Mucosa of descending colon (tissue), 3 donors: ENCODE data around the gene MRPS12. TPM values are rescaled to one million over a fixed set of nuclear protein-coding genes. Genes with fewer than 3 reads are reported as not detected.
"Not testable (repeated sequence)": the region's sequence is repeated elsewhere in the genome, so short reads cannot be mapped to it uniquely, and the experiment has no call there.

ENCODE experiments used
- ATAC-seq: fragments of 200-7000 bp; cut with Tn5 transposase; one replicate; pipeline ENCODE4 v1.9.1; 2020; ENCODE audit warnings: mild to moderate bottlenecking, moderate library complexity
- DNase-seq, 3 donors: peaks; one replicate each; pipeline ENCODE4 v3.0.0-alpha.2; 2020
- H3K36me3 ChIP-seq: fragments of 200-600 bp; one replicate; pipeline ENCODE4 v1.8.0; 2021; ENCODE audit warnings: low read depth, mild to moderate bottlenecking
- H3K4me1 ChIP-seq: fragments of 200-600 bp; one replicate; pipeline ENCODE4 v1.8.0; 2021; ENCODE audit warnings: low read depth, mild to moderate bottlenecking
- H3K4me3 ChIP-seq: fragments of 200-600 bp; one replicate; pipeline ENCODE4 v1.8.0; 2021; ENCODE audit warnings: mild to moderate bottlenecking
- H3K9me3 ChIP-seq: fragments of 200-600 bp; one replicate; pipeline ENCODE4 v1.8.0; 2021; ENCODE audit warnings: mild to moderate bottlenecking
- intact Hi-C, 2 donors: fragments of 100-400 bp; cut with DNase I in 1 of 2; cut with micrococcal nuclease in 1 of 2; formaldehyde crosslinking; loops; one replicate each; pipeline versions ENCODE4 v1.11.0 to v1.11.1; 2022; cut with DNase I, micrococcal nuclease
- long read RNA-seq, 2 donors: library from polyadenylated mRNA; unstranded; transcript quantifications; one replicate each; pipeline ENCODE4 v2.0.0, GENCODE V29; 2019 to 2021
- total RNA-seq, 3 donors: library from RNA; stranded (reverse); fragmentation: NEBNext Ultra II Directional in 2 of 3; extraction: Animal tissue kit (Norgen Biotek cat#: 25700) in 2 of 3; gene quantifications; one replicate each; pipeline versions ENCODE4 v1.2.1 to v1.2.4, GENCODE V29; 2021 to 2023
- TF ChIP-seq, protein P1 (sequence below): fragments of 200-600 bp; IDR thresholded peaks from one replicate; pipeline ENCODE4 v1.8.0; 2022; ENCODE audit warnings: antibody characterized with exemption, mild to moderate bottlenecking
- donor health status: DM: no; HTN: no; CAD: no; lungs with moderate emphysema.
- donor health status: DM: no; HTN: no; CAD: no.
- donor health status: DM: no; HTN: yes; CAD: no.

MRPS12 gene
- 10 to 100 TPM; 28.0 to 43.3 (median 41.2) TPM for total RNA-seq
- long read RNA-seq, donor 1, transcript MRPS12-201 (3 exons, 1,207 nt): major isoform, 12 of 19 reads
- long read RNA-seq, donor 1, partial matches to known transcripts: 0 of 19 reads
- long read RNA-seq, donor 1, other reads (novel, unspliced or antisense): 0 of 19 reads
- long read RNA-seq, donor 2, transcript MRPS12-201 (3 exons, 1,207 nt): major isoform, 24 of 42 reads
- long read RNA-seq, donor 2, transcript MRPS12-203 (2 exons, 1,220 nt): minor isoform, 8 of 42 reads
- long read RNA-seq, donor 2, transcript MRPS12-202 (3 exons, 929 nt): minor isoform, 8 of 42 reads
- long read RNA-seq, donor 2, partial matches to known transcripts: 0 of 42 reads
- long read RNA-seq, donor 2, other reads (novel, unspliced or antisense): 2 of 42 reads

DNA sequence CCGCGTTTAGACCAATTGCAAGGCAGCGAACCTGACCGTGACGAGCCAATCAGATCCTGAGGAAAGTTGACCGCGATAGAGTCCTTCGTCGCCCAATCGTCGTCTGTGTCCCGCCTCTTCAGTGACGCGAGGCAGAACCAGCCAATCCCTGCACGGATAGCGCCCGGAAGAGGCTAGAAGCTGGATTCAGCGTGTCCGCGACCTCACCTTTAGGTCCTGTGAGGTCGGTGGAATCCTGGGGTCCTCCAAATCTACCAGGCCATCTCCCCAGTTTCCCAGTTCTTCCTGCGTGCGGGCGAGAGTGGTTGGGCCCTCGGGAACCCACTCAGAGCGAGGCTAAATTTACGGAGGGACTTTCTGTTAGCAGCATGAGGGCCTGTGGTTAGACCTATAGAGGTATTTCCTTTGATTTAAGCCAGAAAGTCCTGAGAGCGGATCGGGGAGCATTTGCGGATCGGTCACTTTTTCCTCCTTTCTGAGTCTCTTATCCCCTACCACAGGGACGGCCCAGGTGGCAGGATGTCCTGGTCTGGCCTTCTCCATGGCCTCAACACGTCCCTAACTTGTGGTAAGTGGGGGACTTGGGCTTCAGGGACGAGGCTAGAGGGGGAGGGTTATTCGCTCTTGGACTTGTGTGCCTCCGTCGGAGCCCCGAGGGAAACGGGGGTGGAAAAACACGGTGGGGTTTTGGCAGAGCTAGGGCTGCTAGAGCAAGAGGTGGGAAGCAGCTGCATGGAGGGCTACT lies at the start of gene MRPS12:
Gene MRPS12, plus strand, starts transcription at position 169 of the 745 bp plus-strand sequence. Its CDS starts 351 bp downstream, at position 520.
- peak within 1 kb of the TSS; percentile 50 for H3K4me3 ChIP-seq
- peaks cover 15% of the 10 kb centered on the region for H3K4me1 ChIP-seq
- TF ChIP-seq, protein P1, sequence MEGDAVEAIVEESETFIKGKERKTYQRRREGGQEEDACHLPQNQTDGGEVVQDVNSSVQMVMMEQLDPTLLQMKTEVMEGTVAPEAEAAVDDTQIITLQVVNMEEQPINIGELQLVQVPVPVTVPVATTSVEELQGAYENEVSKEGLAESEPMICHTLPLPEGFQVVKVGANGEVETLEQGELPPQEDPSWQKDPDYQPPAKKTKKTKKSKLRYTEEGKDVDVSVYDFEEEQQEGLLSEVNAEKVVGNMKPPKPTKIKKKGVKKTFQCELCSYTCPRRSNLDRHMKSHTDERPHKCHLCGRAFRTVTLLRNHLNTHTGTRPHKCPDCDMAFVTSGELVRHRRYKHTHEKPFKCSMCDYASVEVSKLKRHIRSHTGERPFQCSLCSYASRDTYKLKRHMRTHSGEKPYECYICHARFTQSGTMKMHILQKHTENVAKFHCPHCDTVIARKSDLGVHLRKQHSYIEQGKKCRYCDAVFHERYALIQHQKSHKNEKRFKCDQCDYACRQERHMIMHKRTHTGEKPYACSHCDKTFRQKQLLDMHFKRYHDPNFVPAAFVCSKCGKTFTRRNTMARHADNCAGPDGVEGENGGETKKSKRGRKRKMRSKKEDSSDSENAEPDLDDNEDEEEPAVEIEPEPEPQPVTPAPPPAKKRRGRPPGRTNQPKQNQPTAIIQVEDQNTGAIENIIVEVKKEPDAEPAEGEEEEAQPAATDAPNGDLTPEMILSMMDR: no peak
- ATAC-seq (peak; percentile 97), DNase-seq (peak; percentile 98 to 99 (median 99))
- peaks cover 9% of the 10 kb centered on the region for H3K36me3 ChIP-seq
- intact Hi-C loops: no loop called here
- H3K9me3 ChIP-seq: peaks cover 10% of the 10 kb centered on the region

- no peak for DNase-seq
- peaks cover 12% of the 10 kb centered on the region for H3K4me1 ChIP-seq
- TF ChIP-seq, protein P1: no peak
- no peak for ATAC-seq
- H3K36me3 ChIP-seq: no peaks in the 10 kb centered on the region
- H3K9me3 ChIP-seq: no peaks in the 10 kb centered on the region
- H3K4me3 ChIP-seq: no peak overlapping the region
- intact Hi-C loops: no loop called here
Observed at GRCh38 chr19:38883286-38883685, 47.5 kb upstream of the MRPS12 start.

GRCh38 chr19:38884691-38885090 lies 46.1 kb upstream of the MRPS12 start:
- intact Hi-C loops, H3K9me3 ChIP-seq, H3K4me1 ChIP-seq, DNase-seq, ATAC-seq, H3K36me3 ChIP-seq, H3K4me3 ChIP-seq: not testable (repeated sequence)

DNA sequence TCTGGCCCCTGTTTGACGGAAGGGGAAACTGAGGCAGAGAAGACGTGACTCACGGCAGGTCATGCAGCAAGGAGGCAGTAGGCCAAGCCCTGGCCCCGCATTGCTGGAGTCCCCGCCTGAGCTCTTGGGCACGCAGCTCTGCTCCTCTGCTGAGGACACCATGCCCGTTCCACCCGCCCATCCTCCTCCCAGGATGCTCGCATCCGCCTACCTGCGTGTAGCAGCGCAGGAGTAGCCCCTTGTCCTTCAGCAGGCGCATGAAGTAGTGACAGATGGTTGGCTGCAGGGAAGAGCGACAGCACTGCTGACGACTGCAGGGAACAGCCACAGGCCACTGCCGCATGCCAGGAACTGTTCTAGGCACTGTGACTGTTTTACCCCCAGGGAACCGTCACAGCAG lies 41.9 kb upstream of the MRPS12 start:
- TF ChIP-seq, protein P1: no peak
- Histone ChIP-seq H3K4me3 (no peak overlapping the region), H3K36me3 (no peaks in the 10 kb centered on the region), H3K4me1 (no peaks in the 10 kb centered on the region), H3K9me3 (no peaks in the 10 kb centered on the region)
- no peak for DNase-seq
- intact Hi-C loops: no loop called here
- ATAC-seq: no peak

DNA sequence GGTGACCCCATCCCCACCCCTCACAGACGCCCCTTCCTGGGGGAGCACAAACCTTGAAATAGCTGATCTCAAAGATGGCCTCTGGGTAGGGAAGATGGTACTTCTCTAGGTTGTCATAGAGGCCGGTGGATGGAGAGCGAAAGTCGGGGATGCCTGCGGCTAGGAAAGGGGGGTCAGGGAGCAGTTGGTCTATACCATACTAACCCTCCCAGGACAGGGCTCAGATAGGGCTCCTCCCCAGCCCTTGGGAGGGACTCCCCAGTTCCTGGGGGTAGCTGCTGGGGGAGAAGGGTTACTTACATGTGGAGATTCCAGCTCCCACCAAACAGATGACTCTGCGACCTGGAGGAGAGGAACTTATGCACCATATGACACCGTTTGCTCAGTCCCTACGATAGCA lies 40.9 kb upstream of the MRPS12 start:
- Histone ChIP-seq H3K4me3 (no peak overlapping the region), H3K9me3 (no peaks in the 10 kb centered on the region), H3K36me3 (no peaks in the 10 kb centered on the region), H3K4me1 (no peaks in the 10 kb centered on the region)
- intact Hi-C loops: no loop called here
- DNase-seq (no peak), ATAC-seq (no peak)
- TF ChIP-seq, protein P1: no peak

GRCh38 chr19:38890686-38891085 lies 40.1 kb upstream of the MRPS12 start:
- H3K4me3 ChIP-seq: no peak overlapping the region
- ATAC-seq (no peak), DNase-seq (no peak)
- no peaks in the 10 kb centered on the region for H3K9me3 ChIP-seq
- TF ChIP-seq, protein P1: no peak
- H3K4me1 ChIP-seq: no peaks in the 10 kb centered on the region
- H3K36me3 ChIP-seq: no peaks in the 10 kb centered on the region
- intact Hi-C loops: no loop called here
